ENCODE results near the gene NNMT. TPM values are rescaled to one million over a fixed set of nuclear protein-coding genes. Genes with fewer than 3 reads are reported as not detected.

The NNMT gene
- total and polyA plus RNA-seq, 9 of the 15 experiments (the other 6 are each of a cell fraction or from before 2014, with no cell fraction given), result 6.1 to 15.0 (median 11.2) TPM

GRCh38 chr11:114295676-114296604 lies at the start of gene NNMT (continued):
- TF ChIP-seq ZKSCAN1 (IDR thresholded peaks at IDR 0.05; ENCODE audit: low read depth, low read length), result no peak
- TF ChIP-seq ZNF239 (CRISPR knock-in tag; IDR thresholded peaks at IDR 0.05), result no peak
- peak; percentile 25; the same call in 1 of the 2 replicates for TF ChIP-seq ATF3 (IDR thresholded peaks at IDR 0.05)
- TF ChIP-seq ATF3 (CRISPR knock-in tag; conservative IDR thresholded peaks at IDR 0.05), result no peak
- no peak for TF ChIP-seq ZNF212 (CRISPR knock-in tag; IDR thresholded peaks at IDR 0.05)
- no peak for TF ChIP-seq EZH2 (IDR thresholded peaks at IDR 0.05; ENCODE audit: borderline replicate concordance, low read depth, low read length)
- TF ChIP-seq GTF2E2 (tag; IDR thresholded peaks at IDR 0.05), result peak; percentile 56; the same call in 1 of the 2 replicates
- TF ChIP-seq EHMT2 (IDR thresholded peaks at IDR 0.05), result 0 out of 2 replicates have a peak, but pooled peaks have one; percentile 39
- no peak for TF ChIP-seq FOXO4 (CRISPR knock-in tag; IDR thresholded peaks at IDR 0.05)
- TF ChIP-seq KDM1A (IDR thresholded peaks at IDR 0.05), result no peak
- TF ChIP-seq ELF1 (tag; IDR thresholded peaks at IDR 0.05), result no peak
- TF ChIP-seq CEBPG (CRISPR knock-in tag; IDR thresholded peaks at IDR 0.05), result no peak
- TF ChIP-seq CEBPG (tag; conservative IDR thresholded peaks at IDR 0.05 in 1 of 2, IDR thresholded peaks at IDR 0.05 in 1 of 2), result peak in 1 of 2 experiments; percentile 89; a peak in 3 of 4 replicates
- TF ChIP-seq MEF2D (tag; conservative IDR thresholded peaks at IDR 0.05; ENCODE audit: low read depth), result no peak
- 0 out of 2 replicates have a peak, but pooled peaks have one; percentile 5 for TF ChIP-seq GABPA (tag; conservative IDR thresholded peaks at IDR 0.05; ENCODE audit: low read depth)
- no peak for TF ChIP-seq ILK (tag; IDR thresholded peaks at IDR 0.05; ENCODE audit: borderline replicate concordance, low read depth)
- no peak for TF ChIP-seq FOXK2 (conservative IDR thresholded peaks at IDR 0.05 in 1 of 2, IDR thresholded peaks at IDR 0.05 in 1 of 2; ENCODE audit: low read depth in 2 of 2)
- no peak for TF ChIP-seq ZNF830 (CRISPR knock-in tag; IDR thresholded peaks at IDR 0.05)
- no peak for TF ChIP-seq CBX3 (IDR thresholded peaks at IDR 0.05; ENCODE audit: borderline replicate concordance in 1 of 2, low read length in 2 of 2)

All from K562 (cell line).